RWPE2 (cell line): Measurements from ENCODE around the gene OR6S1.
A peak's percentile ranks its signal among the peaks of the same experiment; 100 is the strongest.

ENCODE experiments used
- ATAC-seq: fragments of 200-7000 bp; cut with Tn5 transposase; 3 replicates; pipeline ENCODE4 v1.9.1; 2021; ENCODE audit warnings: low read depth
- DNase-seq: peaks from one replicate; pipeline ENCODE4 v3.0.0-alpha.2; 2020; ENCODE audit warnings: low spot score
- H3K27ac ChIP-seq: fragments of 450-650 bp; 2 replicates; pipeline ENCODE4 v1.5.1; 2017; ENCODE audit warnings: mild to moderate bottlenecking; ENCODE audit not compliant: poor library complexity, severe bottlenecking
- H3K27me3 ChIP-seq: fragments of 250-450 bp; sonication (Bioruptor Pico); 2 replicates; pipeline ENCODE4 v1.5.1; 2021; ENCODE audit warnings: mild to moderate bottlenecking, moderate library complexity; ENCODE audit not compliant: insufficient read depth, poor library complexity, severe bottlenecking
- H3K36me3 ChIP-seq: fragments of 250-450 bp; sonication (Bioruptor Pico); 2 replicates; pipeline ENCODE4 v1.5.1; 2020; ENCODE audit warnings: low read depth, mild to moderate bottlenecking, moderate library complexity
- H3K4me1 ChIP-seq: fragments of 250-450 bp; sonication (Bioruptor Pico); 2 replicates; pipeline ENCODE4 v1.5.1; 2021; ENCODE audit warnings: mild to moderate bottlenecking, moderate library complexity; ENCODE audit not compliant: insufficient read depth, poor library complexity, severe bottlenecking
- H3K4me3 ChIP-seq: fragments of 250-450 bp; sonication (Bioruptor Pico); 2 replicates; pipeline ENCODE4 v1.5.1; 2021; ENCODE audit warnings: mild to moderate bottlenecking, moderate library complexity; ENCODE audit not compliant: severe bottlenecking
- H3K9me3 ChIP-seq: fragments of 250-450 bp; sonication (Bioruptor Pico); 2 replicates; pipeline ENCODE4 v1.5.1; 2021; ENCODE audit warnings: mild to moderate bottlenecking, moderate library complexity; ENCODE audit not compliant: severe bottlenecking
- TF ChIP-seq, protein P1 (sequence below): fragments of 450-650 bp; IDR thresholded peaks from one replicate; pipeline ENCODE4 v1.5.1; 2017; ENCODE audit warnings: mild to moderate bottlenecking, moderate library complexity; ENCODE audit not compliant: poor library complexity, severe bottlenecking

OR6S1 gene

DNA sequence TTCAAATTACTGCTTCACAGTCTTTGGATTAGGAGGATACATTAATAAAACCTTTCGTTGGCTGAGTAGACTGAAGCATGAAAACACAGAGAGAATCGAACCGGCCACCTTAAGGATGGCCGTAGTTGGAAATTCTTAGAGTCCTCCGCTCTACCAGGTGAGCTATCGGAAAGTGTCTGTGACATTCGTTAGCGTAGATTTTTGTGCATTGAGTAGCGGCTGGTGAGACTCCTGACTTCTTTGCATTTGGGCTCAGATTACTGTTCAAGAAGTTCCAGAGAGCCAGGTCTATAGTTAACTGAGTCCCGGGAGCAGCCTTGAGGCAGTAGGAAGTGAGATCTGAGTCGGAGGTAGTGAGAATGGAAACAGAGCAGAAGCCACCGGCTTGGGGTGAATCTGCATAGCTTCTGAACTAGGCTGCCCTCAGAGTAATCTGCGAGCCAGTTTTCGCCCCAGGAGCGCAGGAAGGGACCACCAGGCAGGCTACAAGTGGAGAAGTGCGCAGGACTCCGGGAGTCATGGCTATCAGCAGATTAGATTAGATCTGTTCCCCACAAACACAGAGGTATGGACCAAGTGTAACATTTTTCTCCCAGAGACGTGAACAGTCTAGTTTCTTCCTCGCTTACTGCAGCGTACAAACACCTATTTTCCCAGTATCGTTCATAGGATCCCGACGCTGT, 11.0 kb downstream of the OR6S1 start:
- H3K27me3 ChIP-seq = no peaks in the 10 kb centered on the region
- DNase-seq = no peak
- H3K27ac ChIP-seq = no peak overlapping the region
- H3K4me1 ChIP-seq = peaks cover 26% of the 10 kb centered on the region
- H3K9me3 ChIP-seq = no peaks in the 10 kb centered on the region
- H3K4me3 ChIP-seq = peak overlapping the region; percentile 38
- H3K36me3 ChIP-seq = no peaks in the 10 kb centered on the region
- TF ChIP-seq, protein P1, sequence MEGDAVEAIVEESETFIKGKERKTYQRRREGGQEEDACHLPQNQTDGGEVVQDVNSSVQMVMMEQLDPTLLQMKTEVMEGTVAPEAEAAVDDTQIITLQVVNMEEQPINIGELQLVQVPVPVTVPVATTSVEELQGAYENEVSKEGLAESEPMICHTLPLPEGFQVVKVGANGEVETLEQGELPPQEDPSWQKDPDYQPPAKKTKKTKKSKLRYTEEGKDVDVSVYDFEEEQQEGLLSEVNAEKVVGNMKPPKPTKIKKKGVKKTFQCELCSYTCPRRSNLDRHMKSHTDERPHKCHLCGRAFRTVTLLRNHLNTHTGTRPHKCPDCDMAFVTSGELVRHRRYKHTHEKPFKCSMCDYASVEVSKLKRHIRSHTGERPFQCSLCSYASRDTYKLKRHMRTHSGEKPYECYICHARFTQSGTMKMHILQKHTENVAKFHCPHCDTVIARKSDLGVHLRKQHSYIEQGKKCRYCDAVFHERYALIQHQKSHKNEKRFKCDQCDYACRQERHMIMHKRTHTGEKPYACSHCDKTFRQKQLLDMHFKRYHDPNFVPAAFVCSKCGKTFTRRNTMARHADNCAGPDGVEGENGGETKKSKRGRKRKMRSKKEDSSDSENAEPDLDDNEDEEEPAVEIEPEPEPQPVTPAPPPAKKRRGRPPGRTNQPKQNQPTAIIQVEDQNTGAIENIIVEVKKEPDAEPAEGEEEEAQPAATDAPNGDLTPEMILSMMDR = no peak
- peak; percentile 31 for ATAC-seq

DNA sequence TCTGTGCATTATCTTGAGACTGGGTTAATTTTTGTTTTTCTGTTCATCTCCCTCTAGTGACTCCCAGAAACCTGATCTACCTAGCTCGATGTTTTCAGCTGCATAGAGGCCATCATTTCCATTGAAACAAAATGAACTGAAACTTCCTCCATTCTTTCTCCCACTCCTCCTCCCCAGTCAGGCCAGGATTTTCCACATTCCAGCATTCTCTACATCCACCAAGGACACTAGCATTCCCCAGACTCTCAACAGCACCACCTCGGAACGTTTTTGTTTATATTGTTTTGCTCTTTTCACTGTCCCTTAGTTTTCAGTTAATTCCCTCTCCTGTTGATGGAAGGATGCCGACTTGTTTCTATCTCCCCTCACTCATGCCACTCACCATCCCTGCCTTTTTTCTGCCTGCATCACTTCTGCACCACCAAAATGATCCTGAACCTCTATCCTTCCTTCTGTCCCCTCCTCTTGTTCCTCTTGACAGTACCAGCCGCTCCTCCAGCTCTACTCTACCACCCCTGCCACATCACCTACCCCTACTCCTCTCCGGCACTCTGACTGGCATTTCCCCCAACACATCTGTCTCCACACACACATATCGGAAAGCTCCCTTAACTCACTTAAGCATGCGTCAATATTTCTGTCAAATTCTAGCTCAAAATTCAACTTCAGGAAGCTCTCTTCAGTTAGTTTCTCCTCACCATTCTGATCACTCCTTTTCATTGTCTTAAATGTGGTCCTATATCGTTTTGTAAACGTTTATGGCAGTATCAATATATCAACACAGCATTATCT, 13.2 kb downstream of the OR6S1 start:
- Histone ChIP-seq H3K36me3 (no peaks in the 10 kb centered on the region), H3K4me3 (no peak overlapping the region), H3K4me1 (peaks cover 26% of the 10 kb centered on the region), H3K9me3 (no peaks in the 10 kb centered on the region), H3K27me3 (no peaks in the 10 kb centered on the region), H3K27ac (peak overlapping the region; percentile 16)
- DNase-seq (no peak), ATAC-seq (no peak)
- TF ChIP-seq, protein P1 = no peak

DNA sequence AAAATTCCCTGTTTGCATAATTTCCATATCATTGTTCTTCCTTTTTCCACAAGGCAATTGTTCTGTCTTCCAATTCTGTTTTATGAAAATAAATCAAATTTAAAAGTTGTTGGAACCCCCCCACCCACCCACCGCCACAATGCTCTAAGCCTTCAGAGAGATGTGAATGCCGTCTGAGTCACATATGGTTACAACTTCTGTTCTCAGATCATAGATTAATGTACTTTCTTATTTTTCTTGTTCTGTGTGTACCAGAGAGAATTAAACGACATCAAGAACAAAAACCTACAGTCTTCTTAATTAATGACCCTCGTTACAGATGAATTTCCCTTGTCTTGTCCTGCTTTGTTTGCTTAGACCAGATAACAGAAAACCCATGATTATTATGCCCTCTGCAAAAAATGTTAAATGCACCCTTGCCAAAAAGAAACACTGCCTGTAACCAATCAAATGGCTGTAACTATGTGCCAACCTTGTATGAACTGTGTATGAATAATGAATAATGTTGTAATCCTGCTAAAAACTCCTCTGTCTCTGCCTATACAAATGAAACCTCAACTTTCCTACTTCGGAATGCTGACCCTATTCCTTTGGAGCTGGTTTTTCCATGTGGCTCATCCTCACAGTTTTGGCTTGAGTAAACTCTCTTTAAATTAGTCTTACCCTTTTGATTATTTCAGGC, 14.0 kb downstream of the OR6S1 start:
- peak; percentile 53 for ATAC-seq

DNA sequence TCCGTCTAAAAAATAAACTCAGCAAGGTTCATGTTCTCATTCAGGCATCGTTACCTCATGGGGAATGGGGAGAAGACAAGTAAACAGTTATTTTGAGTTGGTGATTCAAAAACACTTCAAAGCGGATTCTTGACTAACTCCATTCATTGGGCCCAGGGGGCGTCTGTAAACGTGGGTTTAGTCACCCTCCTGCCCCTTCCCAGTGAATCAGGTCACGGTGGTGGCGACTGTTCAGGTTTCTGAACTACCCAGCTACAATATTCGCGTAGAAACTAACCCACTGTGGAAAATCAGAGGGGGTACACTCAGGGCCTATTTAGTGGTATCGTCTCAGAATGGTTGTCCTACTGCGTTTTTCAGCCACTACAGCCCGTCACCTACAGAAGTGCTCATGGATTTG, 15.2 kb downstream of the OR6S1 start:
- Histone ChIP-seq H3K36me3 (no peaks in the 10 kb centered on the region), H3K27ac (no peak overlapping the region), H3K9me3 (no peaks in the 10 kb centered on the region), H3K4me3 (no peak overlapping the region), H3K27me3 (no peaks in the 10 kb centered on the region), H3K4me1 (peaks cover 20% of the 10 kb centered on the region)
- TF ChIP-seq, protein P1 = no peak
- DNase-seq = no peak
- no peak for ATAC-seq

More for the DNA sequence above, 14.0 kb downstream of the OR6S1 start:
- H3K36me3 ChIP-seq = no peaks in the 10 kb centered on the region
- no peaks in the 10 kb centered on the region for H3K9me3 ChIP-seq
- no peak overlapping the region for H3K4me3 ChIP-seq
- peaks cover 26% of the 10 kb centered on the region for H3K4me1 ChIP-seq
- no peaks in the 10 kb centered on the region for H3K27me3 ChIP-seq
- H3K27ac ChIP-seq = peak overlapping the region; percentile 16
- DNase-seq = no peak
- TF ChIP-seq, protein P1 = no peak
